SK-N-SH (cell line): Measurements from ENCODE around the gene CPSF6. TPM values are rescaled to one million over a fixed set of nuclear protein-coding genes. Genes with fewer than 3 reads are reported as not detected.
A peak's percentile ranks its signal among the peaks of the same experiment; 100 is the strongest.

Source experiments
- CTCF ChIA-PET: fragments of 300-600, 350-600 bp; formaldehyde crosslinking; extraction: SDS; loops from one replicate; lab custom pipeline; 2021; lab: Yijun Ruan, JAX
- POLR2A ChIA-PET: fragments of 350-600 bp; sonication (Branson Sonifier 250); formaldehyde crosslinking; extraction: SDS; loops from one replicate; lab custom pipeline; 2020; ENCODE audit warnings: antibody characterized with exemption, inconsistent platforms; lab: Yijun Ruan, JAX
- DNase-seq: peaks from one replicate; pipeline ENCODE4 v3.0.0; 2012
- H2AFZ ChIP-seq: fragments of 200-600 bp; sonication (generic); 2 replicates; pipeline ENCODE4 v1.8.1; 2016; ENCODE audit warnings: antibody characterized with exemption, mild to moderate bottlenecking, low read depth
- H3F3A ChIP-seq: fragments of 200-600 bp; sonication (generic); replicated peaks from 2 replicates; pipeline ENCODE3; 2016; ENCODE audit warnings: antibody characterized with exemption, mild to moderate bottlenecking; ENCODE audit not compliant: insufficient read depth
- H3K27ac ChIP-seq, 2 experiments: fragments of 200-500 bp in 1 of 2; fragments of 200-600 bp in 1 of 2; sonication (Bioruptor generic) in 1 of 2; sonication (generic), shearing (Covaris generic) in 1 of 2; 2 replicates each; pipeline versions ENCODE4 v1.5.1 to v1.6.1; 2014 to 2016; ENCODE audit warnings: low read depth in 2 of 2, inconsistent platforms in 1 of 2, low read length in 1 of 2, mild to moderate bottlenecking in 1 of 2, mixed read lengths in 1 of 2
- H3K27me3 ChIP-seq: fragments of 200-600 bp; sonication (generic), shearing (Covaris generic); 2 replicates; pipeline ENCODE4 v1.6.1; 2016; ENCODE audit warnings: mixed run types; ENCODE audit not compliant: insufficient read depth
- H3K36me3 ChIP-seq, 2 experiments: fragments of 200-500 bp in 1 of 2; fragments of 200-600 bp in 1 of 2; sonication (Bioruptor generic) in 1 of 2; sonication (generic) in 1 of 2; replicated peaks in 1 of 2; 2 replicates each; pipeline versions ENCODE3 to v1.5.1; 2014 to 2016; ENCODE audit warnings: low read length in 1 of 2, mild to moderate bottlenecking in 1 of 2; ENCODE audit not compliant: insufficient read depth in 2 of 2, control insufficient read depth in 1 of 2
- H3K4me1 ChIP-seq, 2 experiments: fragments of 200-500 bp in 1 of 2; fragments of 200-600 bp in 1 of 2; sonication (Bioruptor generic) in 1 of 2; sonication (generic), shearing (Covaris generic) in 1 of 2; 2 replicates each; pipeline versions ENCODE4 v1.5.1 to v1.6.1; 2014 to 2016; ENCODE audit warnings: low read depth in 1 of 2, low read length in 1 of 2, mixed run types in 1 of 2; ENCODE audit not compliant: insufficient read depth in 2 of 2, control insufficient read depth in 1 of 2
- H3K4me2 ChIP-seq: fragments of 200-600 bp; sonication (generic), shearing (Covaris generic); 2 replicates; pipeline ENCODE4 v1.6.1; 2017; ENCODE audit warnings: mixed run types
- H3K4me3 ChIP-seq, 2 experiments: fragments of 200-500 bp in 1 of 2; fragments of 200-600 bp in 1 of 2; sonication (Bioruptor generic) in 1 of 2; sonication (generic), shearing (Covaris generic) in 1 of 2; 2 replicates each; pipeline versions ENCODE4 v1.5.1 to v1.8.1; 2014 to 2016; ENCODE audit warnings: low read depth in 2 of 2, inconsistent platforms in 1 of 2, low read length in 1 of 2, mild to moderate bottlenecking in 1 of 2, mixed read lengths in 1 of 2, moderate library complexity in 1 of 2
- H3K79me2 ChIP-seq: fragments of 200-600 bp; sonication (generic); 2 replicates; pipeline ENCODE4 v1.8.1; 2017; ENCODE audit warnings: mild to moderate bottlenecking; ENCODE audit not compliant: insufficient read depth
- H3K9ac ChIP-seq: fragments of 200-600 bp; sonication (generic); 2 replicates; pipeline ENCODE4 v1.6.1; 2017; ENCODE audit warnings: mixed run types
- H3K9me2 ChIP-seq: fragments of 200-600 bp; sonication (generic); 2 replicates; pipeline ENCODE4 v1.6.1; 2017; ENCODE audit warnings: mixed run types
- H3K9me3 ChIP-seq: fragments of 200-600 bp; sonication (generic); 2 replicates; pipeline ENCODE4 v1.6.1; 2017; ENCODE audit warnings: mixed run types, mild to moderate bottlenecking, moderate library complexity
- H4K20me1 ChIP-seq: fragments of 200-600 bp; sonication (generic); 2 replicates; pipeline ENCODE4 v1.6.1; 2017; ENCODE audit warnings: mild to moderate bottlenecking, mixed run types; ENCODE audit not compliant: insufficient read depth
- CHD2 ChIP-seq: fragments of 150-350 bp; IDR thresholded peaks from 2 replicates; pipeline ENCODE4 v1.6.1; 2018; ENCODE audit warnings: low read length; ENCODE audit not compliant: partially characterized antibody
- EP300 ChIP-seq, 2 experiments: IDR thresholded peaks; 2 replicates each; pipeline versions ENCODE4 v1.4.0 to v1.6.1; 2012; ENCODE audit warnings: borderline replicate concordance in 1 of 2, low read depth in 1 of 2, low read length in 1 of 2
- FOSL2 ChIP-seq: IDR thresholded peaks from 2 replicates; pipeline ENCODE4 v1.4.0; 2012; ENCODE audit warnings: low read depth, mild to moderate bottlenecking, moderate library complexity, borderline replicate concordance
- JUND ChIP-seq: IDR thresholded peaks from 2 replicates; pipeline ENCODE4 v1.4.0; 2012
- NFIC ChIP-seq: IDR thresholded peaks from 2 replicates; pipeline ENCODE4 v1.4.0; 2012; ENCODE audit warnings: borderline replicate concordance
- POLR2AphosphoS5 ChIP-seq: IDR thresholded peaks from 2 replicates; pipeline ENCODE4 v1.6.1; 2012; ENCODE audit warnings: low read depth, low read length
- RCOR1 ChIP-seq: fragments of 150-350 bp; IDR thresholded peaks from 2 replicates; pipeline ENCODE4 v1.6.1; 2017; ENCODE audit warnings: antibody characterized with exemption, low read length
- RXRA ChIP-seq: IDR thresholded peaks from 2 replicates; pipeline ENCODE4 v1.4.0; 2012; ENCODE audit warnings: low read depth, mild to moderate bottlenecking, borderline replicate concordance
- TAF1 ChIP-seq: IDR thresholded peaks from 2 replicates; pipeline ENCODE4 v1.6.1; 2012; ENCODE audit warnings: low read depth, mild to moderate bottlenecking, low read length, moderate library complexity, borderline replicate concordance
- TCF12 ChIP-seq: IDR thresholded peaks from 2 replicates; pipeline ENCODE4 v1.4.0; 2012
- YY1 ChIP-seq: IDR thresholded peaks from 2 replicates; pipeline ENCODE4 v1.4.0; 2012; ENCODE audit warnings: low read depth, mild to moderate bottlenecking
- WGBS: methylation state at CpG from one replicate; pipeline ENCODE4 v1.1.6; 2017; ENCODE audit warnings: low lambda C conversion rate; 5-methylcytosine and 5-hydroxymethylcytosine counted together
- polyA plus RNA-seq, 3 experiments: library from polyadenylated mRNA; depleted of rRNA; stranded (reverse); fragments of >200 nt; gene quantifications; 2 replicates each; pipeline ENCODE4 v1.2.3, GENCODE V29; 2012
- TF ChIP-seq, protein P1 (sequence below): IDR thresholded peaks from 2 replicates; pipeline ENCODE4 v1.4.0; 2012; ENCODE audit warnings: low read depth, borderline replicate concordance
- TF ChIP-seq, protein P2 (sequence below): fragments of 150-350 bp; IDR thresholded peaks from 2 replicates; pipeline ENCODE4 v1.6.1; 2017; ENCODE audit warnings: antibody characterized with exemption, low read length, low read depth, borderline replicate concordance
- TF ChIP-seq, protein P3 (sequence below): IDR thresholded peaks from 2 replicates; pipeline ENCODE4 v1.4.0; 2012; ENCODE audit warnings: low read depth, borderline replicate concordance
- TF ChIP-seq, protein P4 (sequence below): IDR thresholded peaks from 2 replicates; pipeline ENCODE4; 2012
- TF ChIP-seq, protein P5 (sequence below): IDR thresholded peaks from 2 replicates; pipeline ENCODE4 v1.4.0; 2012; ENCODE audit warnings: low read depth

Gene CPSF6
- polyA plus RNA-seq, 1 of the 3 experiments (the other 2 are of a cell fraction): 84.1 TPM

DNA sequence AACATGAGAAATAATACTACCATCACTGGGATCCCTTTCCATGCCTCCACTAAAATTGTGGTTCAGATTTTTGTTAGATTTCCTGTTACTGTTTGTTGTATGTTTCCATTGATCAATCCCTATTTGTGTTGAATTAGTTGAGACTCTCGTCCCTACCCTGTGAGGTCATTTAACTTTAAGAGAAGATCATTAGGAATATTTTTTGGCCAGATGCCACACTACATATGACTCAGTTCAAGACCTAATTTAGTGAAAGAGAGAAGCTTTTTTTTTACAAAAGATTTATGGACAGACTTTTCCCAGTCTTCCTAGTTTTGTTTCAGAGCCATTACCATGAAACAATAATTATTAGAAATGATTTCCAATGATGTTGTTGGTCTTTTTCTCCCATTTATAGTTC is 35.5 kb downstream of the CPSF6 start:
- no peaks in the 10 kb centered on the region for H3K9me3 ChIP-seq
- no peak for DNase-seq
- peaks cover 4% of the 10 kb centered on the region; the same call in 1 of the 2 replicates for H4K20me1 ChIP-seq
- no peaks in the 10 kb centered on the region for H3K27me3 ChIP-seq
- no peaks in the 10 kb centered on the region for H3K9me2 ChIP-seq
- H2AFZ ChIP-seq: no peak overlapping the region
- WGBS: 33% methylated on average over 1 of the region's 1 CpG
- peaks cover 23% of the 10 kb centered on the region for H3F3A ChIP-seq
- no peak overlapping the region for H3K4me2 ChIP-seq
- no peak overlapping the region for H3K9ac ChIP-seq
- H3K4me3 ChIP-seq: no peak overlapping the region
- H3K4me1 ChIP-seq: no peaks in the 10 kb centered on the region
- TF ChIP-seq, protein P1, sequence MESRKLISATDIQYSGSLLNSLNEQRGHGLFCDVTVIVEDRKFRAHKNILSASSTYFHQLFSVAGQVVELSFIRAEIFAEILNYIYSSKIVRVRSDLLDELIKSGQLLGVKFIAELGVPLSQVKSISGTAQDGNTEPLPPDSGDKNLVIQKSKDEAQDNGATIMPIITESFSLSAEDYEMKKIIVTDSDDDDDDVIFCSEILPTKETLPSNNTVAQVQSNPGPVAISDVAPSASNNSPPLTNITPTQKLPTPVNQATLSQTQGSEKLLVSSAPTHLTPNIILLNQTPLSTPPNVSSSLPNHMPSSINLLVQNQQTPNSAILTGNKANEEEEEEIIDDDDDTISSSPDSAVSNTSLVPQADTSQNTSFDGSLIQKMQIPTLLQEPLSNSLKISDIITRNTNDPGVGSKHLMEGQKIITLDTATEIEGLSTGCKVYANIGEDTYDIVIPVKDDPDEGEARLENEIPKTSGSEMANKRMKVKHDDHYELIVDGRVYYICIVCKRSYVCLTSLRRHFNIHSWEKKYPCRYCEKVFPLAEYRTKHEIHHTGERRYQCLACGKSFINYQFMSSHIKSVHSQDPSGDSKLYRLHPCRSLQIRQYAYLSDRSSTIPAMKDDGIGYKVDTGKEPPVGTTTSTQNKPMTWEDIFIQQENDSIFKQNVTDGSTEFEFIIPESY: no peak
- no peak for TF ChIP-seq TAF1
- TF ChIP-seq POLR2AphosphoS5: peak; percentile 26; the same call in 1 of the 2 replicates
- no peak for TF ChIP-seq RXRA
- no peak for TF ChIP-seq CHD2
- TF ChIP-seq FOSL2: peak; percentile 16; the same call in 1 of the 2 replicates
- TF ChIP-seq NFIC: peak; percentile 30; the same call in 1 of the 2 replicates
- no peak for TF ChIP-seq YY1
- TF ChIP-seq, protein P2, sequence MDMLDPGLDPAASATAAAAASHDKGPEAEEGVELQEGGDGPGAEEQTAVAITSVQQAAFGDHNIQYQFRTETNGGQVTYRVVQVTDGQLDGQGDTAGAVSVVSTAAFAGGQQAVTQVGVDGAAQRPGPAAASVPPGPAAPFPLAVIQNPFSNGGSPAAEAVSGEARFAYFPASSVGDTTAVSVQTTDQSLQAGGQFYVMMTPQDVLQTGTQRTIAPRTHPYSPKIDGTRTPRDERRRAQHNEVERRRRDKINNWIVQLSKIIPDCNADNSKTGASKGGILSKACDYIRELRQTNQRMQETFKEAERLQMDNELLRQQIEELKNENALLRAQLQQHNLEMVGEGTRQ: no peak
- TF ChIP-seq, protein P3, sequence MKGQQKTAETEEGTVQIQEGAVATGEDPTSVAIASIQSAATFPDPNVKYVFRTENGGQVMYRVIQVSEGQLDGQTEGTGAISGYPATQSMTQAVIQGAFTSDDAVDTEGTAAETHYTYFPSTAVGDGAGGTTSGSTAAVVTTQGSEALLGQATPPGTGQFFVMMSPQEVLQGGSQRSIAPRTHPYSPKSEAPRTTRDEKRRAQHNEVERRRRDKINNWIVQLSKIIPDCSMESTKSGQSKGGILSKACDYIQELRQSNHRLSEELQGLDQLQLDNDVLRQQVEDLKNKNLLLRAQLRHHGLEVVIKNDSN: no peak
- no peak for TF ChIP-seq EP300 (IDR thresholded peaks at IDR 0.05; ENCODE audit: borderline replicate concordance in 1 of 2, low read depth in 1 of 2, low read length in 1 of 2)
- TF ChIP-seq, protein P4, sequence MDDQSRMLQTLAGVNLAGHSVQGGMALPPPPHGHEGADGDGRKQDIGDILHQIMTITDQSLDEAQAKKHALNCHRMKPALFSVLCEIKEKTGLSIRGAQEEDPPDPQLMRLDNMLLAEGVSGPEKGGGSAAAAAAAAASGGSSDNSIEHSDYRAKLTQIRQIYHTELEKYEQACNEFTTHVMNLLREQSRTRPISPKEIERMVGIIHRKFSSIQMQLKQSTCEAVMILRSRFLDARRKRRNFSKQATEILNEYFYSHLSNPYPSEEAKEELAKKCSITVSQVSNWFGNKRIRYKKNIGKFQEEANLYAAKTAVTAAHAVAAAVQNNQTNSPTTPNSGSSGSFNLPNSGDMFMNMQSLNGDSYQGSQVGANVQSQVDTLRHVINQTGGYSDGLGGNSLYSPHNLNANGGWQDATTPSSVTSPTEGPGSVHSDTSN: no peak
- TF ChIP-seq JUND: 0 out of 2 replicates have a peak, but pooled peaks have one; percentile 11
- TF ChIP-seq RCOR1: no peak
- TF ChIP-seq, protein P5, sequence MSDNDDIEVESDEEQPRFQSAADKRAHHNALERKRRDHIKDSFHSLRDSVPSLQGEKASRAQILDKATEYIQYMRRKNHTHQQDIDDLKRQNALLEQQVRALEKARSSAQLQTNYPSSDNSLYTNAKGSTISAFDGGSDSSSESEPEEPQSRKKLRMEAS: no peak
- TF ChIP-seq TCF12: no peak
- TF ChIP-seq, all 33 proteins: peak for 4
- CTCF ChIA-PET: interaction anchor here (0.9 to 3.2 kb wide), 5 partner anchors 16 to 120 kb away, joined by 3 to 16 read pairs (median 5); no protein-coding TSS in a partner anchor
- Histone ChIP-seq H3K27ac (peak overlapping the region in 1 of 2 experiments; percentile 21; a peak in 1 of 4 replicates), H3K36me3 (peaks cover 28 to 38% of the 10 kb centered on the region in 2 experiments), H3K79me2 (no peaks in the 10 kb centered on the region)
- POLR2A ChIA-PET: no interaction called here
